IPS-20b (cell line): Measurements from ENCODE around the gene CCDC51.

Experiments used
- H3K27ac ChIP-seq: one replicate; pipeline ENCODE4 v1.5.1; 2013; ENCODE audit warnings: low read length
- H3K27me3 ChIP-seq: 2 replicates; pipeline ENCODE4 v1.6.1; 2013; ENCODE audit warnings: mild to moderate bottlenecking, low read length, inconsistent platforms; ENCODE audit not compliant: insufficient read depth
- H3K36me3 ChIP-seq: 2 replicates; pipeline ENCODE4 v1.6.1; 2013; ENCODE audit warnings: low read depth, mild to moderate bottlenecking, inconsistent platforms, low read length, moderate library complexity; ENCODE audit not compliant: insufficient read depth
- H3K4me1 ChIP-seq: 2 replicates; pipeline ENCODE4 v1.6.1; 2013; ENCODE audit warnings: mild to moderate bottlenecking, control low read depth, inconsistent platforms, low read length, moderate library complexity; ENCODE audit not compliant: insufficient read depth
- H3K4me3 ChIP-seq: 2 replicates; pipeline ENCODE4 v1.5.1; 2013; ENCODE audit warnings: mild to moderate bottlenecking, low read length, inconsistent platforms
- H3K9ac ChIP-seq: 2 replicates; pipeline ENCODE4 v1.6.1; 2013; ENCODE audit warnings: low read depth, mild to moderate bottlenecking, inconsistent platforms, low read length, moderate library complexity
- H3K9me3 ChIP-seq: 2 replicates; pipeline ENCODE4 v1.6.1; 2013; ENCODE audit warnings: mild to moderate bottlenecking, low read depth, low read length, inconsistent platforms; ENCODE audit not compliant: insufficient read depth

Gene CCDC51

DNA sequence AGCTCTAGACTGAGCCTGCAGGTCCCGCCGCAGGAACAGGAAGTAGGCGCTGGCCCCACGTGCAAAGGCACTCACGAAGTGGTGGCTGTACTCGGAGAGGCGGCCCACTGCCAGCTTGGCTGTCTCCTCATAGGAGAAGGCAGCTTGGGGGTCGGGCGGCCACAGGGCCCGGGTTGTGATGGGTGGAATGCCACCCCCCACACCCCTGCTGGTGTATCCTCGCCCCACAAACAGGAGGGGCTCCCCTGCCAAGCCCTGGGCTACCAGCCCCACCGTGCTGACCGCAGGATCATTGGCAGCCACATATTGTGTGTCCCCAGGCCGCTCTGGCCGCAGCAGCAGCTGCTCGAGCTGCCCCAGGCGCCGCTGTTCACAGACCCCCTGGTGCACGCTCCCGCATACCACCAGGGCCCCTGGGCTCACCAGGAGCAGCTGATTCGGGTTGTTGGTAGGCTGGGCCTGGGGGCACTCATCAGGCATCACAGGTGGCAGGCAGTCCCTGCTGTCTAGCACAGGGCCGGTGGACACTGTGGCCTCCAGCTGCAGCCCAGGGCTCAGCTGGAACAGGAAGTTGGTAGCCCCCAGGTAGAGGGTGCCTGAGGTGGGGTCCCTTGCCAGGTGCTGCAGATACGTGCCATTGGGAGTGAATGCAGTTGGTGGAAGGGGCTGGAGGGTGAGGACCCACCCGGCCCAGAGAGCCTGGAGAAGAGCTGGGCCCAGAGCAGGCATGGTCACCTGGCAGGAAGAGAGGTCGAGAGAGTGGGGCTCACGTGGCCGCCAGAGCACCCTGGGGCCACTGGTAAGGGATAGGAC is 15.8 kb downstream of the CCDC51 start:
- H3K36me3 ChIP-seq: peaks cover 67% of the 10 kb centered on the region
- no peak overlapping the region for H3K27ac ChIP-seq
- H3K27me3 ChIP-seq: no peaks in the 10 kb centered on the region
- H3K4me1 ChIP-seq: peaks cover 8% of the 10 kb centered on the region; the same call in 1 of the 2 replicates
- H3K4me3 ChIP-seq: no peak overlapping the region
- no peak overlapping the region for H3K9ac ChIP-seq
- no peaks in the 10 kb centered on the region for H3K9me3 ChIP-seq

DNA sequence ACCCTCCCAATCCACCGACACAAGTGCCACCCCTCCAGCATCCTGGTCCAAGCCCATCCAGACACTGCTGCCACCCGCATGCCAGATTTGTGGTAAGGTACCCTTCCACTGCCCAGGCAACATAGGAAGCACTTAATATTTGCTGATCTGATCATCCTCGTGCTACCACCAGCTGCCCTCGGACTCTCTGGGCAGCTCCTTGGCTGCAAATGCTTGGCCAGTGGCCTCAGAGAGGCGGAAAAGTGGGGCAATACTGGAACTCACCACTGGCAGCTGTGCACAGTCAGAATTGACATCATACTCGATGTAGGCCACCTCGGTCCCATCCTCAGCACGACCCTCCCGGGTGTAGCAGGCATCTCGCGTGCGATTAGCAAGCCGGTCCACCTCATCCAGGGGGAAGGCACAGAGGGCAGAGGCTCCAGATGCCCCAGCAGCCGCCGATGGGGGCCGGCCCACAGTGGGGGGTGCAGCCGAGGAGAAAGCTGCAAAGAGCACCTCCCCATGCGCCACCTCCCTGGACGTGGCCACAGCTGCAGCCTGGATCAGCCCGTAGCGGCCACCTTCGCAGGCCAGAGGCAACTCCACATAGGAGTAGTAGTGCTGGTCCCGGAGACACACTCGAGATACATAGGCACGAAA is 16.6 kb downstream of the CCDC51 start:
- Histone ChIP-seq H3K36me3 (peaks cover 74% of the 10 kb centered on the region), H3K9me3 (no peaks in the 10 kb centered on the region), H3K27me3 (no peaks in the 10 kb centered on the region), H3K9ac (no peak overlapping the region), H3K27ac (no peak overlapping the region), H3K4me3 (no peak overlapping the region), H3K4me1 (peaks cover 8% of the 10 kb centered on the region; the same call in 1 of the 2 replicates)

DNA sequence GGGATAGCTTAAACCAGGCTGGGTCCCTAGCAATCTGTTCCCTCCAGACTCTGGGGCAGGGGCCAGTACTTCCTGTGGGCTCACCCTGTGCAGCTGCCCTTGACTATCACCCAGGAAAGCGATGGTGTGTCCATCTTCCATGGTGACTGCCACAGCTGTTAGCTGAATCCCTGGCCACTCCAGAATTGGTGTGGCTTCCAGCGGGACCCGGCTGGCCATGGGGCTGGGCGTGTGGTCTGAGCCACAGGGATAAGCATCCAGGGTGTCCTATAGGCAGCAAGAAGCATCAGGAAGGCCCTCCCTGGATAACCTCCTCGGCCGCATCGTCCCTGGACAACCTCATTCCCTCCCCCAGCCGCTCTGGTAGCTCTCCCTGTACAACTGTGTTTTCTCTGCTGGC is 17.2 kb downstream of the CCDC51 start:
- no peak overlapping the region for H3K27ac ChIP-seq
- peaks cover 4% of the 10 kb centered on the region; the same call in 1 of the 2 replicates for H3K4me1 ChIP-seq
- no peak overlapping the region for H3K9ac ChIP-seq

DNA sequence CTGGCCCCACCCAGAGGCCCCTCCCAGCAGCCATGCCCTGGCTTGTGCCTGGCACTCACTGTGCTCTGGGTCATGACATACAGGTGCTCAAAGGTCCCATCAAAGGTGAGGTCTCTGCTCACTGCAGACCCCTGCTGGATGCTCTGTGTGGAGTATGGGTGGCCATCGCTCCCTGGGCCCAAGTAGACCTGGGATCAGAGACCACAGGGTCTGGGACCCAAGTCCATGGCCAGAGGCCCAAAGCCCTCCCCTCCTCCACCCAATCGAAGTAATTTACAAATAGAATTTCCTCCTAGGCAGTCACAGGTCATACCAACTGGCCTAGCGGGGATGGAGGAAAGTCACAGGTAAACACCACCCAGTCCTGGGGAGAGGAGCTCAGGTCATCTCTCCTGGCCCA is 17.6 kb downstream of the CCDC51 start:
- Histone ChIP-seq H3K9ac (no peak overlapping the region), H3K27ac (no peak overlapping the region), H3K27me3 (no peaks in the 10 kb centered on the region), H3K36me3 (peaks cover 83% of the 10 kb centered on the region), H3K9me3 (no peaks in the 10 kb centered on the region), H3K4me1 (no peaks in the 10 kb centered on the region; the same call in 1 of the 2 replicates), H3K4me3 (no peak overlapping the region)

More for the DNA sequence above, 17.2 kb downstream of the CCDC51 start:
- H3K9me3 ChIP-seq: no peaks in the 10 kb centered on the region
- H3K36me3 ChIP-seq: peaks cover 81% of the 10 kb centered on the region
- no peaks in the 10 kb centered on the region for H3K27me3 ChIP-seq
- no peak overlapping the region for H3K4me3 ChIP-seq

DNA sequence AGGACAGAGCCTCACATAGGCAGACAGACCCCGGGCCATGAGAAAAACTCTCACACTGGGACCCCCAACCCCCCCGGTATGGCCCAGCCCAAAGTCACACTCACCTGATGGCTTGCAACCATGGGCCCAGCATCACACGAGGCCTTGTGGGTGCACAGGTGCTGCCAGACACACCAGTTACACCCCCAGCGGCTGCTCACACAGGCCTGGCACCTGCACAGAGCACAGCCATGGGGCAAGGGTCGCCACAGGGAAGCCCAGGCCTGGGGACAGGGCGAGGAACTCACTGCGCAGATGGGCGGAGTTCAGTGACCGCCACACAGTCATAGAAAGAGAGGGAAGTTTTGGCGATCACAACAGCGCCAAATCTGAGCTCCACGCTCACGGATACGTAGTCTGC is 19.4 kb downstream of the CCDC51 start:
- no peak overlapping the region for H3K27ac ChIP-seq
- no peak overlapping the region for H3K9ac ChIP-seq
- no peak overlapping the region for H3K4me3 ChIP-seq
- H3K27me3 ChIP-seq: no peaks in the 10 kb centered on the region
- H3K4me1 ChIP-seq: no peaks in the 10 kb centered on the region
- no peaks in the 10 kb centered on the region for H3K9me3 ChIP-seq
- H3K36me3 ChIP-seq: peaks cover 95% of the 10 kb centered on the region

DNA sequence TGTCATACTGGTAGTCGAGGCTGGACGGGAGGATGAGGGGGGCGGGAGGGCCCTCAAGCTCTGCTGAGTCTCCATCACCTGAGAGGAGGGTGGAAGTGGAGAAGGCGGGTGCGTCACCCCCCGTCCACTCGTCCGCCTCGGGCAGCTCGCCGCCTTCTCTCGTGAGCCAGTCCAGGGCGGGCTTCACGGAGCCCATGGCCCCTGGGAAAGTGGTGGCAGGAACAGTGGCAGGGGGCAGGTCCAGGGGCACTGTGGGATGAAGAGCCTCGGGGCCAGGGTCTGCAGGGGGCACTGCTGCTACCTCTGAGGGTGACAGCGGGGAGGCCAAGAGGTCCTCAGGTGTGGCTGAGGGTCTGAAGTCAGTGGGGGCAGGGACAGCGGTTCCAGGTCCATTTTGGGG is 20.3 kb downstream of the CCDC51 start:
- H3K4me1 ChIP-seq: no peaks in the 10 kb centered on the region
- H3K27ac ChIP-seq: no peak overlapping the region
- H3K36me3 ChIP-seq: peaks cover 99% of the 10 kb centered on the region
- no peaks in the 10 kb centered on the region for H3K9me3 ChIP-seq
- H3K4me3 ChIP-seq: no peak overlapping the region
- H3K9ac ChIP-seq: no peak overlapping the region
- no peaks in the 10 kb centered on the region for H3K27me3 ChIP-seq

DNA sequence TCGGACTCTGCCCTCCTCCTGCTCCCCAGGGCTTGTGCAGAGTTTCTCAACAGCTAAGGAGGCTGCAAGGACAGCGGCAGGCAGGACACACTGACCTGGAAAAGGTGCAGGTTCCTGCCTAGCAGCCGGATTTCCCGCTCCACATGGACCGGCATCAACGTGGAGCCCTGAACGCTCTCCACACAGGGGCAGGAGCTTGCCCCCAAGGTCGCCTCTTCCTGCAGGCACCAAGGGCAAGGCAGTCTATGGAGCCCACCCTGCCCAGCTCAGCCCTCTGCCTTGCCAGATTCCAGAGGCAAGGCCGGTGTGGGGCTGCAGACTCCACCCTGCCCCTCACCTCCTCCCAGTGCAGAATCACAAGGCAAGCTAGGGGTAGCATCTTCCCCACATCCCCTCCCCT is 20.8 kb downstream of the CCDC51 start:
- no peaks in the 10 kb centered on the region for H3K4me1 ChIP-seq
- H3K9me3 ChIP-seq: no peaks in the 10 kb centered on the region
- no peak overlapping the region for H3K4me3 ChIP-seq
- H3K27me3 ChIP-seq: no peaks in the 10 kb centered on the region
- H3K27ac ChIP-seq: no peak overlapping the region
- H3K9ac ChIP-seq: no peak overlapping the region
- peaks cover 99% of the 10 kb centered on the region for H3K36me3 ChIP-seq

DNA sequence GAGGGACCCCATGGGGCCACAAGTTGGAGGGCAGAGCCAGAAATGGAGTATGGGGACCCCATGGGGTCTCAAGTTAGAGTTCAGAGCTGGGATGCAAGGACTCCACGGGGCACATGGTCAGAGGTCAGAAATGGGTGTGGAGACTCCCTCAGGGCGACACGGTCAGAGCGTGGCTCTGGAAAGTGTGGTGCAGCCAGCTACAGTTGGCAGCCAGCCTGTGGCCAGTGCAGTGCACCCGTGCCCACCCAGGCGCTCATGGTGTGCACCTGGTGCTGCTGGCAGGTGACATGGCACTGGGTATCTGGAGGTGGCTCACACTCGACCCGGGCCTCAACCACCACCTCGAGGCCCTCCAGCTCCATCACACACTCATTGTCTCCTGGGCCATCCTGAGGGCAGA is 21.3 kb downstream of the CCDC51 start:
- no peaks in the 10 kb centered on the region for H3K27me3 ChIP-seq
- H3K9ac ChIP-seq: no peak overlapping the region
- H3K4me3 ChIP-seq: no peak overlapping the region
- peaks cover 99% of the 10 kb centered on the region for H3K36me3 ChIP-seq
- H3K27ac ChIP-seq: no peak overlapping the region
- no peaks in the 10 kb centered on the region for H3K9me3 ChIP-seq
- no peaks in the 10 kb centered on the region for H3K4me1 ChIP-seq

DNA sequence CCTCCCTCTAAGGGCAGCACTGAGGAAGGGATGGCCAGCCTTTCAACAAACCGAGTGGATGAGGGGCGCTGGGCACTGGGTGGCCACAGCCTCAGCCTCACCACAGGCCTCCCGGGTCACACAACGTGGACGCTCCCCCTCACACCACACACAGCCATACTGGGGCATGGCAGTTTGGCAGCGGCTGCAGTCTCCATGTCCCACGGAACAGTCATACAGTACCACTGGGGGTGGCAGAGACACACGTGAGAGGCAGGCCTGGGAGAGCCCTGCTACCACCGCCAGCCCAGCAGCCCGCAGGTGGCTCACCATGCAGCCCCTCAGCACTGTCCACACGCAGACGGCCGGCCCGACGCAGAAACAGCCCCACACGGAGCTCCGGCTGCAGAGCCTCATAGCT is 21.8 kb downstream of the CCDC51 start:
- Histone ChIP-seq H3K27ac (no peak overlapping the region), H3K4me1 (no peaks in the 10 kb centered on the region), H3K27me3 (no peaks in the 10 kb centered on the region), H3K4me3 (no peak overlapping the region), H3K9me3 (no peaks in the 10 kb centered on the region), H3K9ac (no peak overlapping the region), H3K36me3 (peaks cover 99% of the 10 kb centered on the region)

DNA sequence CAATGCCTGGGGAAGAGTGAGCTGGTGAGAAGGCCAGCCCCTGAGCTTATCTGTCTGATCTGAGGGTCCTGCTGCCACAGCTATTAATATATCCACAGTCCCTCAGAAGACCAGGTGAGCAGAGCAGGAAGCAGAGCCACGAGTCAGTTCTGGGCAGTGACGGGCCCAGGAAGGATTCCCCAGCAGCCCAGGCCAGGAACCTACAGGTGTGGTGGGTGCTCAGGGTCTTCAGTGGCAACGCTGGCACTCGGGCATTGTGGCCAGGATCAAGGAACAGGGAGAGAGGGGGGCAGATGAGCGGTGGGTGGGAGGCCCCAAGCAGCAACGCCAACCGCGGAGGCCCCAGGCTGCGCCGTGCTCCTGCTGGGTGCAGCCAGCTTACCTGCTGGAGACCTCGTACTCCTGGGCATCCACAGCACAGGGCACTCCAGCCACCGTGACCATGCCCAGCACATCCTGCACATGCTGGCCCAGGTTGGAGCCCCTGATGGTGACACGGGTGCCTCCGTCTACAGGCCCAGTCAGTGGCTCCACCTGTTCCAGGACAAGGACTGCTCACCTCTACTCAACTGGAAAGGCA is 22.3 kb downstream of the CCDC51 start:
- Histone ChIP-seq H3K4me3 (no peak overlapping the region), H3K27ac (no peak overlapping the region), H3K9me3 (no peaks in the 10 kb centered on the region), H3K4me1 (no peaks in the 10 kb centered on the region), H3K27me3 (no peaks in the 10 kb centered on the region), H3K36me3 (peaks cover 99% of the 10 kb centered on the region), H3K9ac (no peak overlapping the region)

DNA sequence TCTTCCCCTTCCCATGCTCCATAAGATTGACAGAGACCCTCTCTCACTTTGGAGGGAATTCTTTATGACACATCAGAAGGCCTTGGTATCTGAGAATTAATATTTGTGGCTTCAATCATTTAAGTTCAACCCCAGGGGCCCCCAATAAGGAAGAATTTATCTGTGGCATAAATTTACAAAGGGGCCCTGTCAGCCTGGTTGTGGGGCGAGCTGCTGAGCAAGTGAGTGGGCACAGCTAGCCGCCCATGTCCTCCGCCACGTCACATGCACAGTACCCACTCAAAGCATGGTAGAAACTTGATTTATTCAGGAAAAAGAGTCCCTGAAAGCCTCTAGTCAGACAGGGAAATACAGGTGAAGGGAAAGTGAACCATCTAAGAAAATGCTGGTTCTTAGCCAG is 23.4 kb downstream of the CCDC51 start:
- H3K9me3 ChIP-seq: no peaks in the 10 kb centered on the region
- no peak overlapping the region for H3K9ac ChIP-seq
- no peak overlapping the region for H3K4me3 ChIP-seq
- peaks cover 99% of the 10 kb centered on the region for H3K36me3 ChIP-seq
- no peak overlapping the region for H3K27ac ChIP-seq
- H3K27me3 ChIP-seq: no peaks in the 10 kb centered on the region
- H3K4me1 ChIP-seq: no peaks in the 10 kb centered on the region

DNA sequence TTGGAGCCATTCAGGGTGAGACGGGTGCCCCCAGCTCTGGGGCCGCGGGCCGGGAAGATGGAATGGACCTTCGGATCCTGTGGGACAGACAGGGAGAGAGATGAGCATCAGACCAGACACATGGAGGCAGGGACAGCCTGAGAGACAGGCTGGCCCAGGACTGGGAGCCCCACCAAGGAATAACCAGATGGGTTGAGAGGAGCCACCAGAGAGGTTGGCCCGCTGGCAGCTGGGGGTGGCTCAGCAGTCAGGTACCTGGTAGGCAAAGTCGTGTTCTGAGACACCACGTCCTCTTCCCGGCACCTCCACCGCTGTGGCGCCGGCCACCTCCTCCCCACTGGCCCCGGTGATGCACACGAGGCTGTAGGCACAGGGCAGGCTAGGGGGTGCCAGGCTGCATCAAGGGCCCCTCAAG is 23.8 kb downstream of the CCDC51 start:
- Histone ChIP-seq H3K27ac (no peak overlapping the region), H3K27me3 (no peaks in the 10 kb centered on the region), H3K4me3 (no peak overlapping the region), H3K4me1 (no peaks in the 10 kb centered on the region), H3K9me3 (no peaks in the 10 kb centered on the region), H3K36me3 (peaks cover 99% of the 10 kb centered on the region), H3K9ac (no peak overlapping the region)
